ENCODE results near the gene NFKBIL1. TPM values are rescaled to one million over a fixed set of nuclear protein-coding genes. Genes with fewer than 3 reads are reported as not detected.

Gene NFKBIL1
- total RNA-seq, 1 donor from 2014 or later: 29.6 TPM

DNA sequence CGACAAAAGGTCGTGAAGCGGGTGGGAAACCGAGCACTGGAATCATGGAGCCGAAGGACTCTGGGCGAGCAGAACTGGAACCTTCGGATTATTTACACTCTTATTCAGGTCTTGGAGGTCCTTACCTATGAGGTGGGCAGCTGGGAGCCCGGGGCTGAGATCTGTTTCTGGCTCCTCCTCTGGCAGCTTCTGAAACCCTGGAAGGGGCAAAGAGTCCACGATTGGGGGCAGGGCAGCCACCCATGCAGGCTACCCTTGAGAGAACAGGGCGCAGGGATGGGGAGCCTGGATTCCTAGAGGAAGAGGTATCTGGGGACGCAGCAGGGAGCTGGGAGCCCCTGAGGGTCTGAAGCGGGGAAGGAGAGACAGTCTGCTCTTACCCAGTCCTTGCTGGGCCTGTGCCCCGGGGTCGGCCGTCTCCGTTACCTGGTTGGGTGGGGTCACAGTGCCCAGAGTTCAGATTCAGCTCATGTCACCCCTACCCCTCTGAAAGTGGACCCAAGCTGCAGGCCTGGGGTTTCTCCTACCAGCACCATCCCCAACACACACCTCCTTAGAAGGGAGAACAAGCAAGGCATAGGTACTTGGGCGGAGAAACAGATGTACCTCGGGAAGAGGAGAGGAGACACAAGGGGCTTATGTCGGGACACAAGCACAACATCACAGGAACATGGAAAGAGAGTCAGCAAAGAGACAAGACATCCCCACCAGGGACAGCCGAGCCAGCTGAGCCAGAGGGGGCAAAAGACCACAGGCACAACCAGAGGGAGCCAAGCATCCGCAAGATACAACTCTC is 34.2 kb downstream of the NFKBIL1 start:
- DNase-seq (ENCODE audit: low spot score): no peak

DNA sequence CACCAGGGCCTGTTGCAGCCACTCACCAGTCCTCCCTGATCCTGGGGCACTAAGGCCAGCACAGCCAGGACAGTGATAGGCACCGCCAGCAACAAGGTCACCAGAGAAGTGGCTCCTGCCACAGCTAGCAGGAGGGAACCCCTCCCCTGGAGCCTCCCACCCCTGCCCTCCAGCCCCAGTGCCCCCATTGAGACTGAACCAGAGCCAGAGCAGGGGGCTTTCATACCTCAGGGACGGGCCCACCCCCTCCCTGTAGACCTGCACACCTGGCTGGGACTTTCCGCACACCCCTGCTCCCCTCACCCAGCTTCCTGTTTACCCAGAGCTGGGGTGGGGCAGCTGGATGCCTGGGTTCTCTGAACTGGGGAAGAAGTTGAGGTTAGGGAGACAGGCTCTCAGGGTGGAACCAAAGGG is 34.8 kb downstream of the NFKBIL1 start, which contains the start of gene LTB:
LTB (minus strand) TSS at position 195 of the 414 bp plus-strand sequence; CDS start at position 188, 7 bp downstream.
- H3K27me3 Mint-ChIP-seq (ENCODE audit: low read depth): no peaks in the 10 kb centered on the region
- DNase-seq (ENCODE audit: low spot score): no peak
- no peaks in the 10 kb centered on the region for H3K36me3 Mint-ChIP-seq (ENCODE audit: low read depth)
- H3K27ac Mint-ChIP-seq (ENCODE audit: unreplicated experiment): peak within 1 kb of the TSS; percentile 58
- peaks cover 16% of the 10 kb centered on the region for H3K4me1 Mint-ChIP-seq (ENCODE audit: low read depth)
- TF ChIP-seq, protein P1, sequence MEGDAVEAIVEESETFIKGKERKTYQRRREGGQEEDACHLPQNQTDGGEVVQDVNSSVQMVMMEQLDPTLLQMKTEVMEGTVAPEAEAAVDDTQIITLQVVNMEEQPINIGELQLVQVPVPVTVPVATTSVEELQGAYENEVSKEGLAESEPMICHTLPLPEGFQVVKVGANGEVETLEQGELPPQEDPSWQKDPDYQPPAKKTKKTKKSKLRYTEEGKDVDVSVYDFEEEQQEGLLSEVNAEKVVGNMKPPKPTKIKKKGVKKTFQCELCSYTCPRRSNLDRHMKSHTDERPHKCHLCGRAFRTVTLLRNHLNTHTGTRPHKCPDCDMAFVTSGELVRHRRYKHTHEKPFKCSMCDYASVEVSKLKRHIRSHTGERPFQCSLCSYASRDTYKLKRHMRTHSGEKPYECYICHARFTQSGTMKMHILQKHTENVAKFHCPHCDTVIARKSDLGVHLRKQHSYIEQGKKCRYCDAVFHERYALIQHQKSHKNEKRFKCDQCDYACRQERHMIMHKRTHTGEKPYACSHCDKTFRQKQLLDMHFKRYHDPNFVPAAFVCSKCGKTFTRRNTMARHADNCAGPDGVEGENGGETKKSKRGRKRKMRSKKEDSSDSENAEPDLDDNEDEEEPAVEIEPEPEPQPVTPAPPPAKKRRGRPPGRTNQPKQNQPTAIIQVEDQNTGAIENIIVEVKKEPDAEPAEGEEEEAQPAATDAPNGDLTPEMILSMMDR (IDR thresholded peaks at IDR 0.05): no peak
- H3K4me3 Mint-ChIP-seq (ENCODE audit: unreplicated experiment): peak within 1 kb of the TSS; percentile 97
- H3K9me3 Mint-ChIP-seq (ENCODE audit: low read depth): no peaks in the 10 kb centered on the region

More for the DNA sequence above, 34.2 kb downstream of the NFKBIL1 start:
- peak overlapping the region; percentile 97 for H3K4me3 Mint-ChIP-seq (ENCODE audit: unreplicated experiment)
- H3K4me1 Mint-ChIP-seq (ENCODE audit: low read depth): peaks cover 16% of the 10 kb centered on the region
- H3K9me3 Mint-ChIP-seq (ENCODE audit: low read depth): no peaks in the 10 kb centered on the region
- no peaks in the 10 kb centered on the region for H3K27me3 Mint-ChIP-seq (ENCODE audit: low read depth)
- TF ChIP-seq, protein P1 (IDR thresholded peaks at IDR 0.05): no peak
- H3K36me3 Mint-ChIP-seq (ENCODE audit: low read depth): no peaks in the 10 kb centered on the region
- peak overlapping the region; percentile 58 for H3K27ac Mint-ChIP-seq (ENCODE audit: unreplicated experiment)

DNA sequence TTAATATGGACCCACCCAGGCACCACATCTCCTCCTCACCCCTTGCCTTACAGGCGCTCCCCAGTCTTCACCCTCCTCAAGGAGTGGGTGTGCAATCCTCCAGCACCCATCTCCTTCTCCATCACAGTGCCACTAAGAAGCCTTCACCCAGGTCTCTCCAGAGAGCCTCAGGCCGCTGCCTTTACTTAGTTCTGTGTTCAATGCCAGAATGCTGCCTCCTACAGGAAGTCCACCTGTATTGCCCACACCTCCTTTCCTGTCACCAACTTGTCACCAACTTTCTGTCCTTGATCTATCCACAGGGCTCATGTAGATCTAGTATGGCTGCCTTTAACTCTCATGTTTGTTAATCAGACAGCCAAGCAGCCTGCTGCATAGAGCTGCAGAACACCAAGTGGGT is 38.1 kb downstream of the NFKBIL1 start:
- no peaks in the 10 kb centered on the region for H3K27me3 Mint-ChIP-seq (ENCODE audit: low read depth)
- no peak overlapping the region for H3K27ac Mint-ChIP-seq (ENCODE audit: unreplicated experiment)
- TF ChIP-seq, protein P1 (IDR thresholded peaks at IDR 0.05): peak; percentile 58
- no peaks in the 10 kb centered on the region for H3K36me3 Mint-ChIP-seq (ENCODE audit: low read depth)
- DNase-seq (ENCODE audit: low spot score): no peak
- H3K4me3 Mint-ChIP-seq (ENCODE audit: unreplicated experiment): no peak overlapping the region
- peaks cover 12% of the 10 kb centered on the region for H3K4me1 Mint-ChIP-seq (ENCODE audit: low read depth)
- H3K9me3 Mint-ChIP-seq (ENCODE audit: low read depth): no peaks in the 10 kb centered on the region

DNA sequence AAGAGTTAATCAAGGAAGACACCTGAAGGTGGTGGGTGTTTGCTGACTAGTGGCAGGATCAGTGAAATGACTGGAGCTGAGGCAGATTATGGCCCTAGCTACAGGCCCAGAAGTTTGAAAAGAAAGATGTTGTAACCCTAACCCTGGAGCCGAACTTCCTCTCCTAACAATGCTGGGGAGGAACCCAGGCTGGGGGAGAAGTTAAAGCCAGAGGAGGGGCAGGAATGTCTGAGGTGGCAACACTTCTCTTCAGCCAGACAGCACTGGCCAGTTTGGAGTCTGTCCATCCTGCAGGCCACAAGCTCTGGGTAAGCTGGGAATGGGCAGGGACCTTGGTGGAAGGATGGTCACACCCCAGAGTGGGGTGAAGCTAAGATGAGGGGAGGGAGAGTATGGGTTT is 38.6 kb downstream of the NFKBIL1 start, which contains the start of gene LST1:
LST1 (plus strand) TSS at position 270 of the 400 bp plus-strand sequence. CDS start 1,023 bp downstream, outside the sequence.
- H3K9me3 Mint-ChIP-seq (ENCODE audit: low read depth): no peaks in the 10 kb centered on the region
- TF ChIP-seq, protein P1 (IDR thresholded peaks at IDR 0.05): no peak
- H3K4me3 Mint-ChIP-seq (ENCODE audit: unreplicated experiment): no peak within 1 kb of the TSS
- H3K4me1 Mint-ChIP-seq (ENCODE audit: low read depth): peaks cover 10% of the 10 kb centered on the region
- H3K27me3 Mint-ChIP-seq (ENCODE audit: low read depth): no peaks in the 10 kb centered on the region
- H3K27ac Mint-ChIP-seq (ENCODE audit: unreplicated experiment): no peak within 1 kb of the TSS
- no peaks in the 10 kb centered on the region for H3K36me3 Mint-ChIP-seq (ENCODE audit: low read depth)
- DNase-seq (ENCODE audit: low spot score): no peak

DNA sequence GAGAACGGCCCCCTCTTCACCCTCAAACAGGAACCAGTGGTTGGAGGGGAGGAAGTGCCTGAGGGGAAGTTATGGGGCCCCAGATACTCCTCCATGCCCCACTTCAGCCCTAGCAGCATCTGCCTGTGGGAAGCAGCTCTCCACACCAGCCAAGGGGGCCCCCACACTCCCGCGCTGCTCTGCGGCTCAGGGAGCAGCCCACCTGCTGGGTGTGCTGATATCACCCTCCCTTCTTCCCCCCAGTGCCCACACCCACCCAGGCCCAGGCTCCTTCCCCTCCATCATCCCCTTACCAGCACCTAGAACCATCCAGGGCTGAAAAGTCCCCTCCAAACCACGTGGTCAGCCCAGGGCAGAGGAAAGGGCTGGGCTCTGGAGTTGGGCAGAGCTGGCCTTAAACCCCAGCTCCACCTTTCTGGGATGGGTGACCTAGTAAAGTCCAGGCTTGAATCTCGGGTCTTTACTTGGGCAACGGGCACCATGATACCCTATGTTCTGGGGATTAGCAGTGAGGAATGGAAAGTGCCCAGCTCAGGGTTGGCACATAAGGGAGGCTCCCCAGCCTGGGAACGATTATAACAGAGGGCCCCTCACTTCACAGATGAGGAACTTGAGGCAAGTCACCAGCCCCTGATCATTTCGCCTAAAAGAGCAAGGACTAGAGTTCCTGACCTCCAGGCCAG is 39.3 kb downstream of the NFKBIL1 start:
- Mint-ChIP-seq H3K4me1 (ENCODE audit: low read depth) (peaks cover 2% of the 10 kb centered on the region), H3K36me3 (ENCODE audit: low read depth) (no peaks in the 10 kb centered on the region), H3K27ac (ENCODE audit: unreplicated experiment) (no peak overlapping the region), H3K4me3 (ENCODE audit: unreplicated experiment) (no peak overlapping the region), H3K27me3 (ENCODE audit: low read depth) (no peaks in the 10 kb centered on the region), H3K9me3 (ENCODE audit: low read depth) (no peaks in the 10 kb centered on the region)
- no peak for DNase-seq (ENCODE audit: low spot score)
- TF ChIP-seq, protein P1 (IDR thresholded peaks at IDR 0.05): no peak

All from chondrocyte (in vitro differentiated cells).